K562 (cell line): Measurements from ENCODE around the gene ZNF776. TPM values are rescaled to one million over a fixed set of nuclear protein-coding genes. Genes with fewer than 3 reads are reported as not detected.
A peak's percentile ranks its signal among the peaks of the same experiment; 100 is the strongest.

ENCODE experiments used
- CBFB ChIP-seq: sonication (generic); formaldehyde crosslinking; IDR thresholded peaks from 2 replicates; pipeline ENCODE4 v1.4.0; 2020; ENCODE audit warnings: mild to moderate bottlenecking, missing genetic modification reagents
- CTBP1 ChIP-seq: fragments of 450-650 bp; IDR thresholded peaks from 2 replicates; pipeline ENCODE4 v1.6.1; 2016; ENCODE audit warnings: borderline replicate concordance
- HDGF ChIP-seq: fragments of 450-650 bp; IDR thresholded peaks from 2 replicates; pipeline ENCODE4 v1.6.1; 2016
- HNRNPLL ChIP-seq: fragments of 200-400 bp; formaldehyde crosslinking; IDR thresholded peaks from 2 replicates; pipeline ENCODE4 v1.6.1; 2017; ENCODE audit warnings: low read length, low read depth, mild to moderate bottlenecking; ENCODE audit not compliant: poor library complexity, severe bottlenecking
- MAZ ChIP-seq, 2 experiments: fragments of 450-650 bp in 1 of 2; sonication (generic) in 1 of 2; formaldehyde crosslinking; IDR thresholded peaks in 1 of 2; conservative IDR thresholded peaks in 1 of 2; 2 replicates each; pipeline versions ENCODE4 v1.4.0 to v1.5.0; 2020; ENCODE audit warnings: mild to moderate bottlenecking in 1 of 2, missing genetic modification reagents in 1 of 2
- NR2C2 ChIP-seq, 2 experiments: fragments of 200-800 bp in 1 of 2; sonication (Bioruptor generic) in 1 of 2; sonication (generic) in 1 of 2; formaldehyde crosslinking in 1 of 2; IDR thresholded peaks; 2 replicates each; pipeline versions ENCODE4 v1.6.1 to v1.8.0; 2016 to 2022; ENCODE audit warnings: mild to moderate bottlenecking in 1 of 2, missing compliant biosample characterization in 1 of 2, missing genetic modification characterization in 1 of 2, missing genetic modification reagents in 1 of 2
- PCBP2 ChIP-seq: fragments of 200-400 bp; formaldehyde crosslinking; IDR thresholded peaks from 2 replicates; pipeline ENCODE4 v1.6.1; 2018; ENCODE audit warnings: low read length, low read depth, mild to moderate bottlenecking, moderate library complexity; ENCODE audit not compliant: poor library complexity, severe bottlenecking
- PHF8 ChIP-seq: fragments of 200-600 bp; sonication (generic); IDR thresholded peaks from 2 replicates; pipeline ENCODE4 v1.6.1; 2012; ENCODE audit warnings: mixed run types, mild to moderate bottlenecking, inconsistent platforms, low read length, moderate library complexity, borderline replicate concordance
- POLR2G ChIP-seq: fragments of 200-400 bp; formaldehyde crosslinking; IDR thresholded peaks from 2 replicates; pipeline ENCODE4 v1.6.1; 2017; ENCODE audit warnings: low read depth, mild to moderate bottlenecking, antibody characterized with exemption, low read length, moderate library complexity
- TBP ChIP-seq: optimal IDR thresholded peaks from 2 replicates; pipeline ENCODE3; 2011; ENCODE audit warnings: low read depth, low read length, improper control_type of control experiment
- ZFX ChIP-seq: sonication (generic); formaldehyde crosslinking; IDR thresholded peaks from 2 replicates; pipeline ENCODE4 v1.8.0; 2022; ENCODE audit warnings: mild to moderate bottlenecking, missing genetic modification reagents, moderate library complexity
- ZNF165 ChIP-seq: fragments of 250-450 bp; sonication (Bioruptor Pico); IDR thresholded peaks from 2 replicates; pipeline ENCODE4 v1.4.0; 2020; ENCODE audit warnings: borderline replicate concordance
- ZNF175 ChIP-seq: fragments of 200-800 bp; sonication (Bioruptor generic); IDR thresholded peaks from 2 replicates; pipeline ENCODE4 v1.6.1; 2016; ENCODE audit warnings: low read depth, mild to moderate bottlenecking, missing genetic modification characterization, missing compliant biosample characterization
- ZNF232 ChIP-seq: sonication (generic); formaldehyde crosslinking; IDR thresholded peaks from 2 replicates; pipeline ENCODE4 v1.8.0; 2022; ENCODE audit warnings: mild to moderate bottlenecking, missing genetic modification reagents
- polyA plus RNA-seq, 8 experiments: library from polyadenylated mRNA; depleted of rRNA in 4 of 8; stranded (reverse) in 5 of 8; unstranded in 3 of 8; fragments of >200 nt; fragmentation: Nextera tagmentation in 2 of 8; fragmentation: Illumina TruSeq in 1 of 8; extraction: Ambion mirVana in 2 of 8; extraction: Trizol in 1 of 8; gene quantifications; 2 replicates each; pipeline versions ENCODE4 v1.2.1 to v1.2.3, GENCODE V29; 2011 to 2014; ENCODE audit warnings: inconsistent platforms in 1 of 8, missing spikeins in 1 of 8
- total RNA-seq, 7 experiments: library from RNA; depleted of rRNA in 6 of 7; stranded (reverse); fragments of >200 nt in 6 of 7; fragmentation: Illumina TruSeq in 2 of 7; extraction: Trizol in 2 of 7; gene quantifications; 2 replicates each; pipeline versions ENCODE4 v1.2.1 to v1.2.3, GENCODE V29; 2011 to 2021; ENCODE audit warnings: low replicate concordance in 1 of 7
- TF ChIP-seq, protein P1 (sequence below): sonication (generic); formaldehyde crosslinking; IDR thresholded peaks from 2 replicates; pipeline ENCODE4 v1.8.0; 2022; ENCODE audit warnings: missing genetic modification reagents, mild to moderate bottlenecking, moderate library complexity, borderline replicate concordance
- TF ChIP-seq, protein P2 (sequence below): fragments of 450-650 bp; IDR thresholded peaks from 2 replicates; pipeline ENCODE4 v1.6.1; 2018; ENCODE audit not compliant: partially characterized antibody
- TF ChIP-seq, protein P3 (sequence below): fragments of 250-450 bp; sonication (Bioruptor Pico); IDR thresholded peaks from 2 replicates; pipeline ENCODE4 v1.4.0; 2020; ENCODE audit warnings: mild to moderate bottlenecking, moderate library complexity, borderline replicate concordance

The ZNF776 gene
- total and polyA plus RNA-seq, 9 of the 15 experiments (the other 6 are each of a cell fraction or from before 2014, with no cell fraction given), result 2.2 to 16.9 (median 8.2) TPM

DNA sequence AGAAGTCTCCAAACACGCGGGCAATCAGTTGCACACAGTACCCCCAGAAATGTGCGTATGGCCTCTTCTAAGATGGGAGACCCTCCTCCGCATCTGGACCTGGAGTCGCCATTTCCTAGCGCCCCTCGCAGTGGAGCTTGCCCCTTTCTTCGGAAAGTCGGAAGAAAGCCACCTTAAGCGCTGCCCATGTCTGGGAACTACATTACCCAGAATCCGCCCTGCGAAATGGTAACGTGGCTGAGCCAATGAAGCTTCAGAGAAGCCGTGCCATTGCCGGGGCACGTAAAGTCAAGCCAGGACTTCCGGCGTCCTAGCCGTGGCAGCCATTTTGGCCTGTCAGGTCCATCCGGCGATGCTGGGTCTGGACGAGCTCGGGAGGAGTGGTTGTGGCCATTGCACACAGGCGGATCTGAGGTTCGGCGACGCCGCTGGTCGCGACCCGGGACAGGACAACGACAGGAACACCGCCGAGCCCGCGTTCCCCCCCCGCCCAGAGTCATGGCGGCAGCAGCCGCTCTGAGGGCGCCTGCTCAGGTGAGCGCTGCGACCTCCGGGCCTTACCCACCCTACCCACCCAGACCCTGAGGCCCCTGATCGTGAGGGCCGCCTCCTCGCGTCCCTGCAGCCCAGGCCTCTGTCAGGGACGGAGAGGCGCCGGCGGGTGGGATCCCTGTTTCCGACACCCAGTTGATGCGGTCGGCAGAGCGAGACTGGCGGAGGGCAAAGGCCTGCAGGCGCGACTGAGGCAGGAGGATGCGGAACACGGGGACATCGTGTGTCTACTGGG lies 22.9 kb downstream of the ZNF776 start, which contains the start of gene ZNF586 (continued):
- peak; percentile 28 for TF ChIP-seq HNRNPLL
- 0 out of 2 replicates have a peak, but pooled peaks have one; percentile 24 for TF ChIP-seq ZNF232 (CRISPR knock-in tag)
- TF ChIP-seq PHF8, result peak; percentile 83; the same call in 1 of the 2 replicates
- TF ChIP-seq ZFX (CRISPR knock-in tag), result peak; percentile 75
- TF ChIP-seq PCBP2, result no peak
- TF ChIP-seq, protein P1, sequence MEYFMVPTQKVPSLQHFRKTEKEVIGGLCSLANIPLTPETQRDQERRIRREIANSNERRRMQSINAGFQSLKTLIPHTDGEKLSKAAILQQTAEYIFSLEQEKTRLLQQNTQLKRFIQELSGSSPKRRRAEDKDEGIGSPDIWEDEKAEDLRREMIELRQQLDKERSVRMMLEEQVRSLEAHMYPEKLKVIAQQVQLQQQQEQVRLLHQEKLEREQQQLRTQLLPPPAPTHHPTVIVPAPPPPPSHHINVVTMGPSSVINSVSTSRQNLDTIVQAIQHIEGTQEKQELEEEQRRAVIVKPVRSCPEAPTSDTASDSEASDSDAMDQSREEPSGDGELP (CRISPR knock-in tag), result 0 out of 2 replicates have a peak, but pooled peaks have one; percentile 44
- TF ChIP-seq POLR2G, result peak; percentile 93
- TF ChIP-seq, protein P2, sequence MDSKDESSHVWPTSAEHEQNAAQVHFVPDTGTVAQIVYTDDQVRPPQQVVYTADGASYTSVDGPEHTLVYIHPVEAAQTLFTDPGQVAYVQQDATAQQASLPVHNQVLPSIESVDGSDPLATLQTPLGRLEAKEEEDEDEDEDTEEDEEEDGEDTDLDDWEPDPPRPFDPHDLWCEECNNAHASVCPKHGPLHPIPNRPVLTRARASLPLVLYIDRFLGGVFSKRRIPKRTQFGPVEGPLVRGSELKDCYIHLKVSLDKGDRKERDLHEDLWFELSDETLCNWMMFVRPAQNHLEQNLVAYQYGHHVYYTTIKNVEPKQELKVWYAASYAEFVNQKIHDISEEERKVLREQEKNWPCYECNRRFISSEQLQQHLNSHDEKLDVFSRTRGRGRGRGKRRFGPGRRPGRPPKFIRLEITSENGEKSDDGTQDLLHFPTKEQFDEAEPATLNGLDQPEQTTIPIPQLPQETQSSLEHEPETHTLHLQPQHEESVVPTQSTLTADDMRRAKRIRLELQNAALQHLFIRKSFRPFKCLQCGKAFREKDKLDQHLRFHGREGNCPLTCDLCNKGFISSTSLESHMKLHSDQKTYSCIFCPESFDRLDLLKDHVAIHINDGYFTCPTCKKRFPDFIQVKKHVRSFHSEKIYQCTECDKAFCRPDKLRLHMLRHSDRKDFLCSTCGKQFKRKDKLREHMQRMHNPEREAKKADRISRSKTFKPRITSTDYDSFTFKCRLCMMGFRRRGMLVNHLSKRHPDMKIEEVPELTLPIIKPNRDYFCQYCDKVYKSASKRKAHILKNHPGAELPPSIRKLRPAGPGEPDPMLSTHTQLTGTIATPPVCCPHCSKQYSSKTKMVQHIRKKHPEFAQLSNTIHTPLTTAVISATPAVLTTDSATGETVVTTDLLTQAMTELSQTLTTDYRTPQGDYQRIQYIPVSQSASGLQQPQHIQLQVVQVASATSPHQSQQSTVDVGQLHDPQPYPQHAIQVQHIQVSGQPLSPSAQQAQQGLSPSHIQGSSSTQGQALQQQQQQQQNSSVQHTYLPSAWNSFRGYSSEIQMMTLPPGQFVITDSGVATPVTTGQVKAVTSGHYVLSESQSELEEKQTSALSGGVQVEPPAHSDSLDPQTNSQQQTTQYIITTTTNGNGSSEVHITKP, result no peak
- TF ChIP-seq ZNF175 (CRISPR knock-in tag), result no peak
- TF ChIP-seq, protein P3, sequence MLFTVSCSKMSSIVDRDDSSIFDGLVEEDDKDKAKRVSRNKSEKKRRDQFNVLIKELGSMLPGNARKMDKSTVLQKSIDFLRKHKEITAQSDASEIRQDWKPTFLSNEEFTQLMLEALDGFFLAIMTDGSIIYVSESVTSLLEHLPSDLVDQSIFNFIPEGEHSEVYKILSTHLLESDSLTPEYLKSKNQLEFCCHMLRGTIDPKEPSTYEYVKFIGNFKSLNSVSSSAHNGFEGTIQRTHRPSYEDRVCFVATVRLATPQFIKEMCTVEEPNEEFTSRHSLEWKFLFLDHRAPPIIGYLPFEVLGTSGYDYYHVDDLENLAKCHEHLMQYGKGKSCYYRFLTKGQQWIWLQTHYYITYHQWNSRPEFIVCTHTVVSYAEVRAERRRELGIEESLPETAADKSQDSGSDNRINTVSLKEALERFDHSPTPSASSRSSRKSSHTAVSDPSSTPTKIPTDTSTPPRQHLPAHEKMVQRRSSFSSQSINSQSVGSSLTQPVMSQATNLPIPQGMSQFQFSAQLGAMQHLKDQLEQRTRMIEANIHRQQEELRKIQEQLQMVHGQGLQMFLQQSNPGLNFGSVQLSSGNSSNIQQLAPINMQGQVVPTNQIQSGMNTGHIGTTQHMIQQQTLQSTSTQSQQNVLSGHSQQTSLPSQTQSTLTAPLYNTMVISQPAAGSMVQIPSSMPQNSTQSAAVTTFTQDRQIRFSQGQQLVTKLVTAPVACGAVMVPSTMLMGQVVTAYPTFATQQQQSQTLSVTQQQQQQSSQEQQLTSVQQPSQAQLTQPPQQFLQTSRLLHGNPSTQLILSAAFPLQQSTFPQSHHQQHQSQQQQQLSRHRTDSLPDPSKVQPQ, result no peak
- peak in 1 of 2 experiments; percentile 47; a peak in 1 of 4 replicates for TF ChIP-seq MAZ (CRISPR knock-in tag; conservative IDR thresholded peaks at IDR 0.05 in 1 of 2, IDR thresholded peaks at IDR 0.05 in 1 of 2)
- peak; percentile 82; the same call in 1 of the 2 replicates for TF ChIP-seq NR2C2 (CRISPR knock-in tag; IDR thresholded peaks at IDR 0.05)
- TF ChIP-seq NR2C2 (tag; IDR thresholded peaks at IDR 0.05), result peak; percentile 98
- TF ChIP-seq CBFB (CRISPR knock-in tag), result no peak
- 0 out of 2 replicates have a peak, but pooled peaks have one; percentile 17 for TF ChIP-seq CTBP1
- TF ChIP-seq TBP, result peak; percentile 20
- TF ChIP-seq ZNF165 (CRISPR knock-in tag), result no peak
- no peak for TF ChIP-seq HDGF
